ENCODE results near the gene NPTXR. TPM values are rescaled to one million over a fixed set of nuclear protein-coding genes. Genes with fewer than 3 reads are reported as not detected.

The NPTXR gene
- total RNA-seq, 4 donors from 2014 or later: 3.6 to 8.7 (median 4.4) TPM

DNA sequence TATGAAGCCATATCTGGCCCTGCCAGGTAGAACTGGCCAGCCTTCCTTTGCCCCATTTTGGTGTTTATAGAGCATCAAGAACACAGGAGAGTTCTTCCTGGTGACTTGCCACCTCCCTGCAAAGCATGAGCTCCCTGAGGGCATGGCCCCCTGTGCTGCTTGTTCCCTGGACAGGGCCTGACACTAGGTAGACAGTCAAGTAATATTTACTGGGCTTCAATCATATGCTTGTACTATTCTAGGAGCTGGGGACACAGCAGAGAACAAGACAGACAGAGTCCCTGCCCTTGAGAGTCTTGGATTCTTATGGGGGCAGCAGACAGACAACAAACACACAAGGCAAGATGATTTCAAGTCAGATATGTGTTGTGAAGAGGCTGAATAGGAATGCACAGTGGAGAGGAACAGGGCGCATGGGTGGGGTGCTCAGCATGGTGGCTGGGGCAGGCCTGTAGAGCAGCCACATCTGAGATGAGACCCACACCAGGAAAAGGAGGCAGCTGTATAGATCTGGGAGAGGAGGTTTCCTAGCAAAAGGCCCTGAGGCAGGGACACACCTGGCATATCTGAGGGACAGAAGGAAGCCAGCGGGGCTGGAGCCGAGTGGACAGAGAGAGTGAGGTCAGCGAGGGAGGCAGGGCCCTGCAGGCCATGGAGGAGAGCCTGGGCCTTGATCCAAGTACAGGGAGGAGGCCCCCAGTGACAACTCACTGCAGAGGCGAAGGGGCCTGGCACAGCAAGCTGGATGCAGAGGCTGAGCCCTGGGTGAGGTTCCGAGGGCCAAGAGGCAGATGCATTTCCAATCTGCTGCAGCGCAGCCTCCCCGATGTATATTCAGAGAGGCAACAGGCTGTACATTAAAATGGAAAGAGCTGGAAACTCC is 38.4 kb upstream of the NPTXR start:
- Histone ChIP-seq H3K4me3 (replicated peaks in 1 of 3) (no peak overlapping the region), H3K36me3 (no peaks in the 10 kb centered on the region), H3K27me3 (no peaks in the 10 kb centered on the region), H3K9me3 (no peaks in the 10 kb centered on the region), H3K27ac (peak overlapping the region; percentile 89 to 95 (median 89)), H3K4me1 (peaks cover 16 to 26% of the 10 kb centered on the region in 2 donors)
- intact Hi-C loops (cut with DNase I): loop anchor here (5.0 kb wide), 1 partner anchor 45 kb away; no protein-coding TSS in a partner anchor
- TF ChIP-seq CTCF (IDR thresholded peaks at IDR 0.05): no peak
- peak in 1 of 2 donors; percentile 16 for TF ChIP-seq POLR2A (IDR thresholded peaks at IDR 0.05)
- DNase-seq: peak; percentile 72 to 83
- 55 to 71% methylated on average over 8 of the region's 8 CpGs for WGBS, 2 donors

- H3K4me1 ChIP-seq: peaks cover 16 to 26% of the 10 kb centered on the region in 2 donors
- DNase-seq: peak; percentile 80 to 84
Observed at GRCh38 chr22:38881464-38881871, 37.6 kb upstream of the NPTXR start.

GRCh38 chr22:38879961-38880360 is 36.1 kb upstream of the NPTXR start:
- Histone ChIP-seq H3K27ac (no peak overlapping the region), H3K9me3 (no peaks in the 10 kb centered on the region), H3K4me3 (replicated peaks in 1 of 3) (no peak overlapping the region), H3K36me3 (no peaks in the 10 kb centered on the region), H3K27me3 (no peaks in the 10 kb centered on the region), H3K4me1 (peaks cover 16 to 26% of the 10 kb centered on the region in 2 donors)
- DNase-seq: no peak
- TF ChIP-seq CTCF (IDR thresholded peaks at IDR 0.05): no peak
- TF ChIP-seq POLR2A (IDR thresholded peaks at IDR 0.05): no peak
- 83 to 94% methylated on average over 5 of the region's 5 CpGs for WGBS, 2 donors
- intact Hi-C loops (cut with DNase I): loop anchor here (5.0 kb wide), 1 partner anchor 47 kb away; no protein-coding TSS in a partner anchor

More at GRCh38 chr22:38881464-38881871, 37.6 kb upstream of the NPTXR start:
- TF ChIP-seq POLR2A (IDR thresholded peaks at IDR 0.05) (peak in 1 of 2 donors; percentile 78), CTCF (IDR thresholded peaks at IDR 0.05) (peak in 4 of 6 experiments; percentile 13 to 40 (median 26))
- intact Hi-C loops (cut with DNase I): loop anchor here (5.0 kb wide), 1 partner anchor 46 kb away; no protein-coding TSS in a partner anchor
- Histone ChIP-seq H3K9me3 (no peaks in the 10 kb centered on the region), H3K4me3 (replicated peaks in 1 of 3) (no peak overlapping the region), H3K36me3 (no peaks in the 10 kb centered on the region), H3K27ac (peak overlapping the region; percentile 89 to 95 (median 89)), H3K27me3 (no peaks in the 10 kb centered on the region)
- WGBS, 2 donors: 4 to 8% methylated on average over 9 of the region's 9 CpGs

- intact Hi-C loops (cut with DNase I): no loop called here
Observed at GRCh38 chr22:38879108-38879729, 35.4 kb upstream of the NPTXR start.

More at GRCh38 chr22:38879108-38879729, 35.4 kb upstream of the NPTXR start:
- no peaks in the 10 kb centered on the region for H3K9me3 ChIP-seq
- H3K4me3 ChIP-seq (replicated peaks in 1 of 3): no peak overlapping the region
- no peaks in the 10 kb centered on the region for H3K36me3 ChIP-seq
- peaks cover 16 to 26% of the 10 kb centered on the region in 2 donors for H3K4me1 ChIP-seq
- H3K27ac ChIP-seq: no peak overlapping the region
- no peaks in the 10 kb centered on the region for H3K27me3 ChIP-seq
- TF ChIP-seq CTCF (IDR thresholded peaks at IDR 0.05) (no peak), POLR2A (IDR thresholded peaks at IDR 0.05) (no peak)
- DNase-seq: no peak
- 78 to 81% methylated on average over 5 of the region's 5 CpGs for WGBS, 2 donors

Data from thyroid gland (tissue), 4 donors.